Eye (tissue), 1 donor: ENCODE results near the gene CSKMT.
"Not testable (repeated sequence)": the region's sequence is repeated elsewhere in the genome, so short reads cannot be mapped to it uniquely, and the experiment has no call there.

ENCODE experiments used
- DNase-seq: peaks from one replicate; pipeline ENCODE4 v3.0.0-alpha.2; 2015

The CSKMT gene

GRCh38 chr11:62656796-62657429 is 8.2 kb upstream of the CSKMT start:
- DNase-seq, result no peak

GRCh38 chr11:62664405-62665074 is 572 bp upstream of the CSKMT start:
- DNase-seq, result no peak

GRCh38 chr11:62665599-62666258 is 617 bp downstream of the CSKMT start:
- no peak for DNase-seq

- no peak for DNase-seq
Measured at GRCh38 chr11:62666259-62666926, 1.3 kb downstream of the CSKMT start.

GRCh38 chr11:62667460-62667859 is 2.3 kb downstream of the CSKMT start:
- no peak for DNase-seq

GRCh38 chr11:62669420-62670161 is 4.5 kb downstream of the CSKMT start:
- DNase-seq, result peak; percentile 6

- DNase-seq, result no peak
Measured at GRCh38 chr11:62671236-62671607, 6.1 kb downstream of the CSKMT start.

- peak; percentile 92 for DNase-seq
Measured at GRCh38 chr11:62671608-62672389, 6.7 kb downstream of the CSKMT start, which contains the start of the genes LBHD1 and UQCC3. Gene LBHD1 (minus strand): TSS chr11:62672267. CDS start chr11:62670031, 2,236 bp downstream. Gene UQCC3 (plus strand): TSS chr11:62671673. CDS start chr11:62671746, 73 bp downstream.

- no peak for DNase-seq
Measured at GRCh38 chr11:62673196-62673525, 8.0 kb downstream of the CSKMT start.

GRCh38 chr11:62675415-62675814 is 10.3 kb downstream of the CSKMT start:
- not testable (repeated sequence) for DNase-seq

GRCh38 chr11:62676698-62677097 is 11.6 kb downstream of the CSKMT start:
- no peak for DNase-seq

- DNase-seq, result no peak
Measured at GRCh38 chr11:62677156-62677555, 12.0 kb downstream of the CSKMT start.

GRCh38 chr11:62677714-62678113 is 12.6 kb downstream of the CSKMT start:
- no peak for DNase-seq

- no peak for DNase-seq
Measured at GRCh38 chr11:62678433-62678769, 13.3 kb downstream of the CSKMT start.

- peak; percentile 94 for DNase-seq
Measured at GRCh38 chr11:62678770-62679696, 13.9 kb downstream of the CSKMT start, which contains the start of gene UBXN1. Gene UBXN1 (minus strand): TSS chr11:62679073. CDS start chr11:62678923, 150 bp downstream.

- DNase-seq, result peak; percentile 48
Measured at GRCh38 chr11:62680825-62681240, 15.7 kb downstream of the CSKMT start.

GRCh38 chr11:62682518-62682917 is 17.4 kb downstream of the CSKMT start:
- no peak for DNase-seq

GRCh38 chr11:62687508-62688396 is 22.6 kb downstream of the CSKMT start:
- peak; percentile 68 for DNase-seq

GRCh38 chr11:62688491-62688890 is 23.4 kb downstream of the CSKMT start:
- peak; percentile 40 for DNase-seq
